ENCODE results near the gene AEBP2. TPM values are rescaled to one million over a fixed set of nuclear protein-coding genes. Genes with fewer than 3 reads are reported as not detected.

Gene AEBP2
- polyA plus RNA-seq, 3 donors, result 4.5 to 12.1 (median 10.1) TPM

DNA sequence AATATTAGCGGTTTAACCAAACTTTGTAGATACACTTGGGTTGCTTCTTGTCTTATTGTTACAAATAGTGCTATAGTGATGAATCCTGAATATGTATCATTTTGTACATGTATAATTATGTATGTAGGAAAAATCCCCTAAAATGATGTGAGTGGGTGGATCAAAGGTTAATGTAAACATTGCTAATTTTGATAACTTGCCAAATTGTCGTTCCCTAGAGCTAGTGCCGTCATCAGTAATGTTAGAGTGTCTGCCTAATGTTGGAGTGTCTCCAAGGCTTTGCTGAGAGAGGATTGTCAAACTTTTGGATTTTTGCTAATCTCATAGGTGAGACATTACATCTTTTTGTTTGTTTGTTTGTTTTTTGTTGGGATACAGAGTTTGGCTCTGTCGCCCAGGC, 44.4 kb downstream of the AEBP2 start:
- 77 to 79% (median 79%) methylated on average over 4 of the region's 4 CpGs for WGBS, 3 donors
- no peak overlapping the region for H3K27ac ChIP-seq (ENCODE audit: low read depth, low read length)

DNA sequence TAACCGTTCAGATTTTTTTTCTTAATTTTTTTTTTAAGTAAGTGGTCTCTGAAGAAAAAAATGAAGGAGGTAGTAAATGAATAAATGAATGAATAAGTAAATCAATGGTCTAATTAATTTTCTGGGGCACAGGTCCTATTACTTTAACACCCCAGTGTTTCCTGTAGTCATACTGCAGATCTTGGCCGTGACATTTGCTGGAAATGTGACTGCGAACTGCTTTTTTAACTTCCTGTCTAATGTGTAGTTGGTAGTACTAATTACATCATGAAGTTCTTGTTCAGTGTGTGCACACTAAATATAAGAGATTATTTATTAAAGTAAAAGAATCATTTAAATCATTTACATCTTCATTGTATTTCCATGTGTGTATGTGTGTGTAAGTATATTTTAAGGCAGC, 45.4 kb downstream of the AEBP2 start:
- WGBS, 3 donors, result 52 to 83% (median 60%) methylated on average over 3 of the region's 3 CpGs
- no peak overlapping the region for H3K27ac ChIP-seq (ENCODE audit: low read depth, low read length)

DNA sequence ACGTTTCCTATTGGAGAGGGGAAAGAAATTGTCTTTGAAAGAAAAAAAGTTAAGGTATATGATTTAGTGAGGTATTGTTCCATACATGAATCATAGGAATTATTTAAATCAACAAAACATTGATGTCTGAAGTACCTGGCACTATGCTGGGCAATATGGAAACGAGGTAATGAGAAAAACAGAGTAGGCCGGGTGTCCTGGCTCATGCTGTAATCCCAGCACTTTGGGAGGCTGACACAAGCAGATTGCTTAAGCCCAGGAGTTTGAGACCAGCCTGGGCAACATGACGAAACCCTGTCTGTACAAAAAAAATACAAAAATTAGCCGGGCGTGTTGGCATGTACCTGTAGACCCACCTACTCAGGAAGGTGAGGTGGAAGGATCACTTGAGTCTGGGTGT, 45.9 kb downstream of the AEBP2 start:
- H3K27ac ChIP-seq (ENCODE audit: low read depth, low read length), result no peak overlapping the region
- WGBS, 3 donors, result 54 to 78% (median 58%) methylated on average over 6 of the region's 6 CpGs

DNA sequence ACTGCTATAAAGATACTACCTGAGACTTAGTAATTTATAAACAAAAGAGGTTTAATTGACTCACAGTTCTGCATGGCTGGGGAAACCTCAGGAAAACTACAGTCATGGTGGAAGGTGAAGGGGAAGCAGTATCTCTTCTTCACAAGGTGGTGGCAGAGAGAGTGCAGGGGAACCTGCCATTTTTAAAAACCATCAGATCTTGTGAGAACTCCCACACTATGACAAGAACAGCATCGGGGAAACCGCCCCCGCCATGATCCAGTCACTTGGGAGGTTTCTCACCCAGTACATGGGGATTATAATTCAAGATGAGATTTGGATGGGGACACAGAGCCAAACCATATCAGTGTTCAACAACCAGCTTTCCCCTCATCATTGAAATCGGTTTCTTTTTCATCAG, 49.9 kb downstream of the AEBP2 start:
- WGBS, 3 donors, result 93 to 97% (median 95%) methylated on average over 4 of the region's 4 CpGs
- H3K27ac ChIP-seq (ENCODE audit: low read depth, low read length), result no peak overlapping the region

DNA sequence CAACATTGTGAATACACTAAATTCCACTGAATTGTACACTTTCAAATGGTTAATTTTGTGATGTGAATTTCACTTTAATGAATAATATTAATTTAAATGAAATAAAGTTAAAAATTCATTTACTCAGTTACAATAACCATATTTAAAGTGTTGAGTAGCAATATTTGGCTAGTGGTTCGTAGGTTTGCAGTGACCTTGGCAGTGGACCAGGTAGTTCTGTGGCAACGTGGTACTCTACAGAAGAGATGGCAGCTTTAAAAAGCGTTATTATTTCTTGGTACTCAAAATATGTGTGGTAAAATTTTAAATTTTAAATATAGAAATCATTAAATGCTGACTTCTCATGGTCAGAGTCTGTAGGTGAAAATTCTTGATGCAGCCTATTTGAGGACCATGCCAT, 51.6 kb downstream of the AEBP2 start:
- 42 to 91% (median 79%) methylated on average over 3 of the region's 3 CpGs for WGBS, 3 donors

DNA sequence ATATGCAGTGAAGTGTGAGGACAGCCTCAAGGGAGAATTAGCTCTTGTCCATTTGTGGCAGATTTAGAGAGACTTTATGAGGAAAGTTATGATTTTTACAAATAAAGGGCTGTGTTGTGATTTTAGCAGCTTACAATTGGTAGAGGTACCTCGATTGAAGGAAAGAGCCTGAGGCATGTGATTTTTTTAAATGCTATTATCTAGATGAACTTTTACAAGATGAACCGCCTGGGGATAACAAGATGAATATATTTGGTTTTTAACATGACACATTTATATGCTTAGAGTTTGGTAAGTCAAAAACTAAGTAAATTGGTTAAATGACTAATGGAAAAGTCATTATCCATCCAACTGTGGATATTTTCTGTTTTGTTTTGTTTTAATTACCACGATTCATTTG, 52.6 kb downstream of the AEBP2 start:
- no peak overlapping the region for H3K27ac ChIP-seq (ENCODE audit: low read depth, low read length)
- 63 to 94% (median 92%) methylated on average over 3 of the region's 3 CpGs for WGBS, 3 donors

More for the DNA sequence above, 51.6 kb downstream of the AEBP2 start:
- H3K27ac ChIP-seq (ENCODE audit: low read depth, low read length), result no peak overlapping the region

DNA sequence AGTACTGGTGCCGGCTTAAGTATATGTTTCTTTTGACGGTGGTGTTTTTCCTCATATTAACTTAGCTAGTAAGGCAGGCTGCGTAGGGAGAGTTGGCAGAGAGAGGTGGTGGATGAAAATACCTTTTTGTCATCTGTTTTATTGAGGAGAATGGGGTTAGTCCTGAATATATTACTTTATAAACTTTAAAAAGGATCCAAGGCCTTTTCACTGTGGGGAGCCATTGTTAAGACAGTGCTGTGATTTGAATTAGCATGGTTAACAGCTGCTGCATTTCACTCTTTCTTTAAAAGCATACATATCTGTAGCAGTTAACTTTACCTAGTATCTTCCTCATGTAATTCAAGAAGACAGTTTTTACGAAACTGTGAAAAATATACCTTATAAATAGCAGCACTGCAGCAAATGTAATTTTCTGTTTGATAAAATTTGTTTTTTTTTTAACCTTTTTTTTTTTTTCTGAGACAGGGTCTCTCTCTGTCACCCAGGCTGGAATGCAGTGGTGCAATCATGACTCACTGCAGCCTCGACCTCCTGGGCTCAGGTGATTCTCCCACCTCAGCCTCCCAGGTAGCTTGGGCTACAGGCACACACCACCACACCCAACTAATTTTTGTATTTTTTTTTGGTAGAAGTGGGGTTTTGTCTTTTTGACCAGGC, 57.1 kb downstream of the AEBP2 start:
- no peak overlapping the region for H3K27ac ChIP-seq (ENCODE audit: low read depth, low read length)
- 86% methylated on average over 5 of the region's 5 CpGs for WGBS, 3 donors

DNA sequence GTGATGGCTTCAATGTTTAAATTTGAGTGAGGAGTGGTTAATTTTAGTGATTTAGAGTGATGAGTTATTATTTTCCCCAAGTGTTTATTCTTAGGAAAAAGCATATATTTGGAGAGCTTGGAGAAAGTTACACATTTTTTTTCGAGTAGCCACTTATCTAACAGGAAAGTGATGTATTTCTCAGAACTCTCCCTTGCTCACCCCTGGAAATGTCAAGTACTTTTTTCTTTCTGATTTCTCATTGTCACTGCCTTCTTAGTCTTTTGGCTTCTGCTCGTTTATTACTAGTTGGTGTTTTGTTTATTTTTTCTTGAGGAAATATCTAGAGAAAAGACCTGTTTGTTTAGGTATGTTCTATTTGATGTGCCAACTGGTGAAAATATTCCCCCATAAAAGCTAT, 58.8 kb downstream of the AEBP2 start:
- no peak overlapping the region for H3K27ac ChIP-seq (ENCODE audit: low read depth, low read length)
- WGBS, 3 donors, result 43 to 62% (median 59%) methylated on average over 2 of the region's 2 CpGs

DNA sequence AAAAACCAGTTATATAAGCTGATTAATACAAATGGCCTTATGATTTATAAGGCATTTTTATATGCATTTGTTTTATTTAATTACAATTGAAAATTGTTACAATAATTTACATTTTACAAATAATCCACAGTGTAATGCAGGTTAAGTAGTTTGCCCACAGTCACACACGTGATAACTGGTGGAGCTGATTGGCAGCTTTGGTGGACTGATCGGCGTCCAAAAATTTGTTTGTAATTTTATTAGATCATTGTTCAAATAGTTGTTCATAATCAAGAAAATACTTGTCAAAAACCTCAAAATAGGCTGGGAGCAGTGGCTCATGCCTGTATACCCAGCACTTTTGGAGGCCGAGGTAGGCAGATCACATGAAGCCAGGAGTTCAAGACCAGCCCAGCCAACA, 59.7 kb downstream of the AEBP2 start:
- no peak overlapping the region for H3K27ac ChIP-seq (ENCODE audit: low read depth, low read length)
- WGBS, 3 donors, result 52 to 97% (median 94%) methylated on average over 4 of the region's 4 CpGs

DNA sequence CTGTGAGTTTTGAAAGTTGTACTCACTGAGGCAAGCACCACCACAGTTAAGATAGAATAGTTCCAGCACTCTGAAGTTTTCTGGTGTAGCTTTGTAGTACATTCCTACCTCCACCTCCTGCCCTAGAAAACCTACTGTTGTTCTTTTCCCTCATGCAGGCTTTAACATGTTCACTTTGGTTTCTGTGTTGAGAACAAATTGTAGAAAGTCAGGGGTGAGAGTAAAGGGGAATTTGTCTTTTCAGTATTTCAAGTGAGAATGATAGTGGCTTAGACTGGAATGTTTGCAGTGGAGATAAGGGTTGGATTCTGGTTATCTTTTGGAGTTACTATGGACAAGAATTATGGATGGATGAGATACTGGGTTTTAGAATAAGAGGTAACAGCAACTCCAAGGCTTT, 67.2 kb downstream of the AEBP2 start:
- no peak overlapping the region for H3K27ac ChIP-seq (ENCODE audit: low read depth, low read length)

DNA sequence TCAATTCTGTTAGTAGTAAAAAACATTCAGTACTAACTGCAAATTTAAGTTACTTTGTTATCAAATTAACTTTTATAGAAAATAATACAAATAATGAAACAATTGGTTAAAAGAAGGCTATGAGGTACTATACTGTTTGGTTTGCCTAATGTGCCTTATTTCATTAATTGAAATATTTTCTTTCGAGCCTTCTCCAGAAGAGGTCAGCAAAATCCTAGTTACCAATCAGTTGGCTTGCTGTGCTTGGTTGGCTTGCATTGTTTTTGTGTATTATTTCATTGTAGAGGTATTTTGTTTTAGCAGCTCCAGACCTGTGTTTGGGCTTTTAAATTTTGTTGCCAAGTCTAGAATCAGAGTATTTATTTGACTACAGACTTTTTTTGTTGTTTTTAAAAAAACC, 68.5 kb downstream of the AEBP2 start:
- H3K27ac ChIP-seq (ENCODE audit: low read depth, low read length), result no peak overlapping the region
- WGBS, 3 donors, result 37 to 75% (median 51%) methylated on average over 1 of the region's 1 CpG

DNA sequence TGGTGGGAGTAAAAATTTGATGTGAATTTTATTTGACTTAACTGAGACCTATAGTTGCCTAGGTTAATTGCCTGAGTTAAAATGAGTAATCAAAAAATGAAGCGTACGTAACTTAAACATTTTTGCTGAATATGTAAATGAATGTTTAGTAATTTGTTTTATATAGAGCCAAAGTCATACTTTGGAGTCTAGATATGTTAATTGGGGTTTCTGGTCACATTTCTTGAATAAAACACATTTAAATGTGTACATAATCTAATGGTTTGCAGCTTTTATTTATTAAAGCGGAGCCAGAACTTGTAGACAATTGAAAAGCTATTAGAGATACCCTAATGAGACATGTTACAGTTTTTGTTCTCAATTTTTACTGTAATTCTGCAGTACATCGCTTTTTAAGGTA, 71.2 kb downstream of the AEBP2 start:
- no peak overlapping the region for H3K27ac ChIP-seq (ENCODE audit: low read depth, low read length)
- WGBS, 3 donors, result 72 to 99% (median 96%) methylated on average over 4 of the region's 4 CpGs

DNA sequence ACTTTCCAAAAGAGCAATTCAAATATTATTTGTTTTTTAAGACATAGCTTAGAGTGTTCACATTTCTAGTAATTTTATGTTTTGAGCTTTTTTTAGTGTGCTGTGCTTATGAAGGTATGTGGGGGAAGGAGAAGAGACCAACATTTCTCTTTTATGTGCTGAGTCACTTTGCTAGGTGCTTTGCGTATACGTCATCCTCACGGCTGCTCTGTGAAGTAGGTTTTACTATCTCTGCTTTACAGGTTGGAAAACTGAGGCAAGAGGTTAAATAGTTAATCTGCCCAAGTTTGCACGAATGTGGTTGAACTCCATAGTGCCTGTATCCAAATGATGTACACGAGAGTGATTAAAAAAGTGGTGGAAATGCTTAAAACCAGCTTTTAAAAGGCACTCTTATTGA, 75.9 kb downstream of the AEBP2 start:
- 81 to 95% (median 91%) methylated on average over 5 of the region's 5 CpGs for WGBS, 3 donors
- H3K27ac ChIP-seq (ENCODE audit: low read depth, low read length), result no peak overlapping the region

DNA sequence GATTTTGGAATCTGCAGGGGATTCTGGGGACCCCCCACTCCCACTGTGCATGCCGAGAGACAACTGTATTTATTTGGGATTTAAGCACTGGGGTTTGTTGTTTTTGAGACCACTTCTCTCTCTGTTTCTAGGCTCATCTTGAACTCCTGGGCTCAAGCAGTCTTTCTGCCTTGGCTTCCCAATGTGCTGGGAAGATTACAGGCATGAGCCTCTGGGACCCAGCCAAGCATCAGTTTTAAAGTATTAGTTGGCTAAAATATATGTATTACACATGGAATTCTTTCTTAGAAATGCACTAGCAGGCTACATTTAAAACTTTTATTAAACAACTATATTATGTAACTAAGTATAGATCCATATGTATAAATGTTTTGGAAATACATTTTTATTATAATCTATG, 78.3 kb downstream of the AEBP2 start:
- WGBS, 3 donors, result 72 to 88% (median 77%) methylated on average over 1 of the region's 1 CpG
- H3K27ac ChIP-seq (ENCODE audit: low read depth, low read length), result no peak overlapping the region

DNA sequence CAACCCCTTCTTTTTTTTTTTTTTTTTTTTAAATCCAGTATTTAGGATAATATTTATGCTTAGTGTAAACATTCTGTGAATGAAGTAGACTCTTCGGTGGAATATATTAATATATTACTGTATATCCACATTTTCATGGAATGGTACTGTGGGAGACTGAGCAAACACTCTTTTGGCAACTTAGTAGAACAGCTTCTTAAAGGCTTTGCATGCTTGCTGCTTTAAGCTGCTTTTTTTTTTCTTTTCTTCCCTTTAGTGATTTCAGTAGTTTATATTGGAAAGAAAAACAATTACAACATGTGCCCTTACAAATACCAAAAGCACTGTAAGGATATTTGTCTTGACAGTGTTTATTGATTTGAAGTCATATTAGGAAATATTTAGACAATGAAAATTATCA, 78.9 kb downstream of the AEBP2 start:
- 39 to 87% (median 77%) methylated on average over 1 of the region's 1 CpG for WGBS, 3 donors
- no peak overlapping the region for H3K27ac ChIP-seq (ENCODE audit: low read depth, low read length)

DNA sequence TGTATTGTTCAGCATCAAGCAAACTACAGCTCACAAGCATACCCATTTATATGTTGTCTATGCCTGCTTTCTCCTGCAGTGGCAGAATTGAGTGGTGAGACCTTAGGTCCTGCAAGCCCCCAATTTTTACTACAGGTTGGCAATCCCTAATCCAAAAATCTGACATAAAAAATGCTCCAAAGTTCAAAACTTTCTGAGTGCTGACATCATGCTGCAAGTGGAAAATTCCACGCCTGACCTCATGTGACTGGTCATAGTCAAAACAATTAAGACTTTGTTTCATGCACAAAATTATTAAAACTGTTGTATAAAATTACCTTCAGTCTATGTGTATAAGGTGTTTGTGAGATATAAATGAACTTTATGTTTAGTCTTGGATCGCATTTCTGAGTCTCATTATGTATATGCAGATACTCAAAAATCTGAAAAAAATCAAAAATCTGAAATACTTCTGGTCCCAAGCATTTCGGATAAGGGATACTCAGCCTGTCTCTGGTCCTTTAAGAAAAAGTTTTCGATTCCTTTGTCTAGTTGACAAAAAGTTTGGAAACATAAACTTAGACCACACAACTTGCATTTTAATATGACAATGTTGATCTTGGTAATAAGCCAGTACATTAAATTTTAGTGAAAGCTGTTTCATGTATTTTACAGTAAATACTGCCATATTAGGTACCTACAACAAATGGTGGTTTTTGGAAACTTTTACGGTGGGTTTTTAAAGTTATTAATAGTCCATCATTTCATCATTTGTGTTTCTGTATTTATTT, 81.5 kb downstream of the AEBP2 start:
- 86 to 94% (median 90%) methylated on average over 5 of the region's 5 CpGs for WGBS, 3 donors
- no peak overlapping the region for H3K27ac ChIP-seq (ENCODE audit: low read depth, low read length)

DNA sequence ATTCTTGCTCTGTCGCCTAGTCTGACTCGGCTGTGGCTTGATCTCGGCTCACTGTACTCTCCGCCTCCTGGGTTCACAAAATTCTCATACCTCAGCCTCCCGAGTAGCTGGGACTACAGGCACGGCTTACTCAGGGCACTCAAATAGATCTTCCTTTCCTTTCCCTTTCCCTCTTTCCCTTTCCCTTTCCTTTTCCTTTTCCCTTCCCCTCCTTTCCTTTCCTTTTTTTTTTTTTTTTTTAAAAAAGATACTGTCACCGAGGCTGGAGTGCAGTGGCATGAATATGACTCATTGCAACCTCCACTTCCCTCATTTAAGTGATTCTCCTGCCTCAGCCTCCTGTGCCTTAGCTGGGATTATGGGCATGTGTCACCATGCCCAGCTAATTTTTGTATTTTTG, 86.0 kb downstream of the AEBP2 start:
- 90 to 97% (median 91%) methylated on average over 7 of the region's 7 CpGs for WGBS, 3 donors
- no peak overlapping the region for H3K27ac ChIP-seq (ENCODE audit: low read depth, low read length)

DNA sequence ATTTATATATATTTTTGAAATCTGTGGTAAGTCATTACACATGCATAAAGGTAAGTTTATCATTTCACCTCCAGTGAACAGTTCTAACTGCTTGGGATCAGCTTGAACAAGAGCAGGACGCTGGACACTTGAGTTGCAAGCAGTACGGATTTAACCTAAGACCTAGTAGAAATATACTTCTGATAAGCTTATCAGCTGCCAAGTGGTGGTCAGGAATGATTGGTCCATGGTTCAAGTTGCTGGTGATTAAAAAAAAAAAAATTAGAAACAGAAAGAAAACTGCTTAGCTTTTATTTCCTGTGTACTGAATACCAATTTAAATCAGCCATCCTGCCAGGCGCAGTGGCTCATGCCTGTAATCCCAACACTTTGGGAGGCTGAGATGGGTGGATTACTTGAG, 88.6 kb downstream of the AEBP2 start:
- no peak overlapping the region for H3K27ac ChIP-seq (ENCODE audit: low read depth, low read length)
- 78 to 83% (median 82%) methylated on average over 3 of the region's 3 CpGs for WGBS, 3 donors

DNA sequence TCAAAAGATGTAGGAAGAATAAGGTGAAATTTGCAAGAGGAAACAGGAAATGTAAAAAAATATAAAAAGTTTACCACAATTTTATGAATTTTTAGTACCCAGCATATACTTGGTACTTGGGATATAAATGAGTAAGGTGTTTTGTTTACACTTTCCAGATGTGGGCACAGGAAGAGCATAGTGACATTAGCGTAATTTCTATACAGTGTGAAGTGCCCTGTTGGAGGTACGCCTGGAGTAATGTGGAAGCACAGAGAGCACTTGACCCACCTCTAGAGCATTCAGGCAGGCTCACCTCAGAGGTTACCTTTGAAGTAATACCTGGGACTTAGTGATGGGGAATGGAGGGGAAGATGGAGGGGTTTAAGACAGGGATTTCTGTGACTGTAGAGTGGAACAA, 89.5 kb downstream of the AEBP2 start:
- H3K27ac ChIP-seq (ENCODE audit: low read depth, low read length), result no peak overlapping the region
- WGBS, 3 donors, result 92 to 98% (median 95%) methylated on average over 2 of the region's 2 CpGs

DNA sequence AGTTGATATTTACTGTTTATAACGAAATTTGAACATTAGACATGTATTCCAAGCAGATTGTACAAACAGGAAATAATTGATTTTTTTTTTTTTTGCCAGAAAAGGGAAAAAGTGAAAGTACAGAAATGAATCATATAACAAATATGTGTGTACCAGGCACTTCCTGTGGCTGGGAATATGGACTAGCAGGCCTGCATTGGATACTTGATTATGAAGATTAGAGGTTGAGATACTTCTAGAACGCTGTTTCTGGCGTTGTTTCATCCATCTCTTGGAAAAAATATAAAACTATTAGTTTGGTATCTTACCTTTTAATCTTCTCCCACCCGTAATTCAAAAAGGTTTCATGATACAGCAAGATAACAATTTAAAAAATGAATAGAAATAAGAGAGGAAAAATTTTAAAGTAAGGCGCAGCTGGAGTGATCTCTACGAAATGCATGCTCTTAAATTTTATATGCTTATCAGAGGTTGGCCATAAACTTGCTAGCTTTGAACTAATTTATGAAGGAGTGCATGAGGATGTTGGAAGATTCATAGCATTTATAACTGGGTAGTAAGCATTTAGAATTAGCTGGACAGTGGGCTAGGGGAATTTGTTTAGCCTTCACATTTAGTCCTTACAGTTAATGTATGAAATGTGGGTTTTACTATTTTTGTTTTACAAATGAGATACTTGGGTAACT, 90.8 kb downstream of the AEBP2 start:
- 56 to 72% (median 60%) methylated on average over 6 of the region's 6 CpGs for WGBS, 3 donors
- no peak overlapping the region for H3K27ac ChIP-seq (ENCODE audit: low read depth, low read length)
